ENCODE results near the gene GRM7. TPM values are rescaled to one million over a fixed set of nuclear protein-coding genes. Genes with fewer than 3 reads are reported as not detected.
A peak's percentile ranks its signal among the peaks of the same experiment; 100 is the strongest.

Gene GRM7
- total and polyA plus RNA-seq, 5 experiments from 2014 or later, result not detected

- no peaks in the 10 kb centered on the region for H3K27me3 Mint-ChIP-seq
- POLR2A ChIA-PET, result no interaction called here
These were observed 411.3 kb downstream of the GRM7 start for GRCh38 chr3:7272203-7272602.

DNA sequence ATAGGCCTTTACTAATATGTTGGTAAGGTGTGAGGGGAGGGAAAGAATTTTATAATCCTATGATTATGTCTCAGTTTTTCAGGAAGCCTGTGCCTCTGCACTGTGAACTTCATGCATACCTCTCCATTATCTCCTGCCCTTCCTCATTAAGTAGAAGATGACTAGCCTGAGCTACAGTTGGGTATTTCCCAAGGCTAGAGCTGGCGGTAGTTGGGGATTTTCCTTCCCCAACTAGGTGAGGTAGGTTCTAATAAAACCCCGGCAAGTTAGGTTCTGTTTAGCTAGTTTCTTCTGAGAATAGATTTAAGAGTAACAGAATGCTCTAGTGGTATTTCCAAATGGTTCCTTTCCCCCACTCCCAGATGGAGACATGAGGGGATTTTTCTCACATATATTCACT is 414.5 kb downstream of the GRM7 start:
- DNase-seq (no peak), ATAC-seq (no peak)
- POLR2A ChIA-PET, result no interaction called here
- Mint-ChIP-seq H3K4me3 (no peak overlapping the region), H3K36me3 (no peaks in the 10 kb centered on the region), H3K4me1 (no peaks in the 10 kb centered on the region), H3K9me3 (peaks cover 0 to 16% (median 2%) of the 10 kb centered on the region in 9 donors), H3K27ac (no peak overlapping the region), H3K27me3 (no peaks in the 10 kb centered on the region)

More at GRCh38 chr3:7272203-7272602, 411.3 kb downstream of the GRM7 start:
- Mint-ChIP-seq H3K27ac (no peak overlapping the region), H3K4me3 (no peak overlapping the region), H3K36me3 (no peaks in the 10 kb centered on the region), H3K4me1 (no peaks in the 10 kb centered on the region), H3K9me3 (peaks cover 0 to 16% (median 6%) of the 10 kb centered on the region in 9 donors)
- ATAC-seq (no peak), DNase-seq (no peak)

- Mint-ChIP-seq H3K4me3 (no peak overlapping the region), H3K9me3 (peaks cover 0 to 2% (median 0%) of the 10 kb centered on the region in 9 donors), H3K27ac (no peak overlapping the region), H3K27me3 (no peaks in the 10 kb centered on the region), H3K4me1 (no peaks in the 10 kb centered on the region), H3K36me3 (no peaks in the 10 kb centered on the region)
- POLR2A ChIA-PET, result no interaction called here
- DNase-seq (no peak), ATAC-seq (no peak)
These were observed 419.4 kb downstream of the GRM7 start for GRCh38 chr3:7280318-7280717.

DNA sequence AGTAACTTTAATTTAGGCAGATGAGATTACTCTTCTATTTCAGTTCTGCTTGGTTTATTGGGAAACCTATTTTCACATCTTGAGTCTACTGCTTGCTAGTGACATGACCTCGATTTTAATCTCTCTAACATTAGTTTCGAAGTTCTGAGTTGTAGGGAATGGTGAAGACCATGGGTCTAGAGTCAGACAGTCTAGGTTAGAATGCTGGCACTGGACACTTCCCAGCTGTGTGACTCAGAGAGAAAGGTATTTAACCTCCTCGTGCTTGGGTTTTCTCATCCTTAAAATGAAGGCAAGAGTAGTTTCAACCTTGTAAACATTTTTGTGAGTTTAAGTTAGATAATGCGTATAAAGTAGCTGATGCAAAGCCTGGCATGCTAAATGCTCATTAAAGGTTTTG is 422.1 kb downstream of the GRM7 start:
- ATAC-seq, result no peak
- no peak for DNase-seq
- no peaks in the 10 kb centered on the region for H3K4me1 Mint-ChIP-seq
- no peak overlapping the region for H3K4me3 Mint-ChIP-seq
- no peaks in the 10 kb centered on the region for H3K9me3 Mint-ChIP-seq
- POLR2A ChIA-PET, result no interaction called here
- no peak overlapping the region for H3K27ac Mint-ChIP-seq
- H3K36me3 Mint-ChIP-seq, result no peaks in the 10 kb centered on the region
- H3K27me3 Mint-ChIP-seq, result no peaks in the 10 kb centered on the region

- POLR2A ChIA-PET, result no interaction called here
- H3K27me3 Mint-ChIP-seq, result no peaks in the 10 kb centered on the region
- peaks cover 0 to under 1% (median 0%) of the 10 kb centered on the region in 9 donors for H3K9me3 Mint-ChIP-seq
- H3K27ac Mint-ChIP-seq, result no peak overlapping the region
- H3K4me1 Mint-ChIP-seq, result peaks cover 0 to 5% (median under 1%) of the 10 kb centered on the region in 4 donors
- ATAC-seq, result no peak
- DNase-seq, result no peak
- no peak overlapping the region for H3K4me3 Mint-ChIP-seq
- H3K36me3 Mint-ChIP-seq, result no peaks in the 10 kb centered on the region
These were observed 424.6 kb downstream of the GRM7 start for GRCh38 chr3:7285505-7285904.

DNA sequence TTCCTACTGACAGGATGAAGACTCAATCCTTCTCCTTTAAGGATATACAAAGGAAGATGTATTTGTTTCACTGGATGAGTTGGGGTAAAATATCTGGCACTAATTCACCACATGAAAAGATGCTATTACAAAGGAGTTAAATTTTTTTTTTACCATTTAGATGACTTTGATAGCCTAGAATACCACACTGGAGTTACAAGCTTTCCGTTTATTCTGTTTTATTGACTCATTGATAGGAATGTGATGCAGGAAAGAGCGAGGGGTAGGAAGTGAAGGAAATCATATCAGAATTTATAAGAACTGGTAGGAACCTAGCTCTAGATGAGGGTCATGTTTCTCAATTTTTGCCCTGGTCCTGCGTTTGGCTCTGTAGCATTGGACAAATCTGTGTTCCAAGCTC is 427.2 kb downstream of the GRM7 start:
- ATAC-seq, result no peak
- H3K27ac Mint-ChIP-seq, result no peak overlapping the region
- no peak for DNase-seq
- no peak overlapping the region for H3K4me3 Mint-ChIP-seq
- H3K27me3 Mint-ChIP-seq, result no peaks in the 10 kb centered on the region
- no peaks in the 10 kb centered on the region for H3K36me3 Mint-ChIP-seq
- peaks cover 0 to 13% (median 8%) of the 10 kb centered on the region in 4 donors for H3K4me1 Mint-ChIP-seq
- POLR2A ChIA-PET, result no interaction called here
- peaks cover 0 to 10% (median 0%) of the 10 kb centered on the region in 9 donors for H3K9me3 Mint-ChIP-seq

GRCh38 chr3:7289121-7289520 is 428.2 kb downstream of the GRM7 start:
- no peak overlapping the region for H3K4me3 Mint-ChIP-seq
- POLR2A ChIA-PET, result no interaction called here
- H3K27me3 Mint-ChIP-seq, result no peaks in the 10 kb centered on the region
- H3K36me3 Mint-ChIP-seq, result no peaks in the 10 kb centered on the region
- ATAC-seq (no peak), DNase-seq (no peak)
- no peak overlapping the region for H3K27ac Mint-ChIP-seq
- H3K4me1 Mint-ChIP-seq, result peaks cover 0 to 13% (median 8%) of the 10 kb centered on the region in 4 donors
- H3K9me3 Mint-ChIP-seq, result peaks cover 0 to 10% (median 0%) of the 10 kb centered on the region in 9 donors

GRCh38 chr3:7290077-7290825 is 429.3 kb downstream of the GRM7 start:
- no peak for DNase-seq
- POLR2A ChIA-PET, result no interaction called here
- Mint-ChIP-seq H3K27me3 (no peaks in the 10 kb centered on the region), H3K4me3 (peak overlapping the region in 1 of 10 donors; percentile 3), H3K36me3 (no peaks in the 10 kb centered on the region), H3K9me3 (peaks cover 0 to 10% (median 0%) of the 10 kb centered on the region in 9 donors), H3K4me1 (peaks cover 0 to 13% (median 8%) of the 10 kb centered on the region in 4 donors), H3K27ac (no peak overlapping the region)
- ATAC-seq, result no peak

GRCh38 chr3:7292362-7292761 is 431.4 kb downstream of the GRM7 start:
- H3K4me3 Mint-ChIP-seq, result no peak overlapping the region
- no peak overlapping the region for H3K27ac Mint-ChIP-seq
- H3K27me3 Mint-ChIP-seq, result no peaks in the 10 kb centered on the region
- H3K36me3 Mint-ChIP-seq, result no peaks in the 10 kb centered on the region
- H3K4me1 Mint-ChIP-seq, result peaks cover 0 to 13% (median 8%) of the 10 kb centered on the region in 4 donors
- ATAC-seq, result no peak
- POLR2A ChIA-PET, result no interaction called here
- H3K9me3 Mint-ChIP-seq, result peaks cover 0 to 10% (median 0%) of the 10 kb centered on the region in 9 donors
- no peak for DNase-seq

DNA sequence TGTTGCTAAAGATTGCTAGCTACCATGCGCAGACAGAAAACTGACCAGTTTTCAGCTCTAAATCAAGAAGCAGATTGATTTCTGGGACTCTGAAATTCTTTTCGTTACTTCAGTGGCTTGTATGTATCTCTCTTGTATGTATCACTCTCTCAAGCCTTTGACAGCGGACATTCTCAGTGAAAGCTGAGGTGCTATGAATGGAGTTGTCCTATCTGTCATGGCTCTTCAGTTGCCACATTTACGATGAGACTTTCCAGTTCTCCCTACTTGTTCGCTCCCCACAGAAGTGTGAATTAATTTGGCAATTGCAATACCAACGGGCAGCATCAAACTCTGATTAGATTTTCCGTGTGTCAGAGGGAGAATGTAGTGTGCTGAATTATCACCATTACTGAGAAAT is 432.4 kb downstream of the GRM7 start:
- DNase-seq (no peak), ATAC-seq (no peak)
- H3K9me3 Mint-ChIP-seq, result peaks cover 0 to 10% (median 0%) of the 10 kb centered on the region in 9 donors
- POLR2A ChIA-PET, result no interaction called here
- H3K4me3 Mint-ChIP-seq, result no peak overlapping the region
- peaks cover 0 to 13% (median 8%) of the 10 kb centered on the region in 4 donors for H3K4me1 Mint-ChIP-seq
- H3K36me3 Mint-ChIP-seq, result no peaks in the 10 kb centered on the region
- no peaks in the 10 kb centered on the region for H3K27me3 Mint-ChIP-seq
- H3K27ac Mint-ChIP-seq, result no peak overlapping the region

GRCh38 chr3:7305561-7305960 is 444.6 kb downstream of the GRM7 start:
- ATAC-seq (no peak), DNase-seq (no peak)
- POLR2A ChIA-PET, result no interaction called here
- Mint-ChIP-seq H3K4me3 (no peak overlapping the region), H3K27ac (no peak overlapping the region), H3K27me3 (peaks cover 0 to 9% (median 0%) of the 10 kb centered on the region in 5 donors), H3K4me1 (peaks cover 0 to 2% (median 0%) of the 10 kb centered on the region in 4 donors), H3K9me3 (peaks cover 0 to 16% (median 3%) of the 10 kb centered on the region in 9 donors), H3K36me3 (no peaks in the 10 kb centered on the region)

GRCh38 chr3:7306901-7307300 is 446.0 kb downstream of the GRM7 start:
- Mint-ChIP-seq H3K4me1 (peaks cover 0 to 2% (median 0%) of the 10 kb centered on the region in 4 donors), H3K9me3 (peaks cover 0 to 13% (median 0%) of the 10 kb centered on the region in 9 donors), H3K36me3 (no peaks in the 10 kb centered on the region), H3K4me3 (no peak overlapping the region), H3K27me3 (peaks cover 0 to 9% (median 0%) of the 10 kb centered on the region in 5 donors), H3K27ac (no peak overlapping the region)
- ATAC-seq, result no peak
- DNase-seq, result no peak
- POLR2A ChIA-PET, result no interaction called here

DNA sequence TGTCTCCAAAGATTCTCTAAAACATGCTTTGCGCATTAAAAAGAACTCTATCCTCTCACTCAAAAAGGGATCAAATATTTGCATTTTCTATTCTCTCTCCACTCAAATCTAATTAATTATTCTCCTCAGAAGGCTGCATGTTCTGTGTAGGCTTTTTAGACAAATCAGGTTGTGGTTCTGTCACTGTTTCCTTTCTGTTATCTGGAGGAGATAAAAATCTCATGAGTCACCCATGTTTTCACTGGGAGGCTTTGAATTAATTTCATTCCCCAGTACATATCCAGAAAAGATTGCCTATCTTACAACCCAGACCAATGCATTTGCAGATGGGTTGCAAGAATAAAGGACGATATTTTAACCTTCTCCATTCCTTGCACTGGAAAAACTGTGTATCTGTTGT is 446.5 kb downstream of the GRM7 start:
- Mint-ChIP-seq H3K27me3 (peaks cover 0 to 12% (median 0%) of the 10 kb centered on the region in 5 donors), H3K27ac (no peak overlapping the region), H3K9me3 (peaks cover 0 to 13% (median 2%) of the 10 kb centered on the region in 9 donors), H3K4me3 (no peak overlapping the region), H3K36me3 (no peaks in the 10 kb centered on the region), H3K4me1 (peaks cover 0 to 2% (median 0%) of the 10 kb centered on the region in 4 donors)
- POLR2A ChIA-PET, result no interaction called here
- ATAC-seq (no peak), DNase-seq (no peak)

All from naive thymus-derived CD8-positive, alpha-beta T cell (primary cell).